Measurements from ENCODE around the gene MEGF10.

DNA sequence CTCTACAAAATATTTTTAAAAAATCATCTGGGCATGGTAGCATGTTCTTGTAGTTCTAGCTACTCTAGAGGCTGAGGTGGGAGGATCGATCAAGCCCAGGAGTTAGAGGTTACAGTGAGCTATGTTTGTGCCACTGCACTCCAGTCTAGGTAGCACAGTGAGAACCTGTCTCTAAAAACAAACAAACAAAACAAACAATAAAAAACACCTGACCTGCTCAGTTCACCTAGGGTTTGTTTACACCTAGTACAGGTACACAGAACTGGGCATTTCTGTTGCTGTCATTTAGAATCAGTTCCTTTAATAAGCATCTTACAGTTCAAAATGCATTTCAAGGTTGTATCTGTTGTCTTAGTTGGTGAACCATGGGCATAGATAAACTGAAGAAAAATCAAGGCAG is 95.3 kb downstream of the MEGF10 start:
- TF ChIP-seq ZFP3 (CRISPR knock-in tag; IDR thresholded peaks at IDR 0.05), result no peak
- TF ChIP-seq BACH2 (CRISPR knock-in tag; IDR thresholded peaks at IDR 0.05; ENCODE audit: borderline replicate concordance), result no peak
- TF ChIP-seq OSR1 (CRISPR knock-in tag; IDR thresholded peaks at IDR 0.05), result no peak
- no peak for TF ChIP-seq GLIS3 (CRISPR knock-in tag; IDR thresholded peaks at IDR 0.05)
- TF ChIP-seq ZNF70 (CRISPR knock-in tag; IDR thresholded peaks at IDR 0.05), result no peak
- TF ChIP-seq, protein P1, sequence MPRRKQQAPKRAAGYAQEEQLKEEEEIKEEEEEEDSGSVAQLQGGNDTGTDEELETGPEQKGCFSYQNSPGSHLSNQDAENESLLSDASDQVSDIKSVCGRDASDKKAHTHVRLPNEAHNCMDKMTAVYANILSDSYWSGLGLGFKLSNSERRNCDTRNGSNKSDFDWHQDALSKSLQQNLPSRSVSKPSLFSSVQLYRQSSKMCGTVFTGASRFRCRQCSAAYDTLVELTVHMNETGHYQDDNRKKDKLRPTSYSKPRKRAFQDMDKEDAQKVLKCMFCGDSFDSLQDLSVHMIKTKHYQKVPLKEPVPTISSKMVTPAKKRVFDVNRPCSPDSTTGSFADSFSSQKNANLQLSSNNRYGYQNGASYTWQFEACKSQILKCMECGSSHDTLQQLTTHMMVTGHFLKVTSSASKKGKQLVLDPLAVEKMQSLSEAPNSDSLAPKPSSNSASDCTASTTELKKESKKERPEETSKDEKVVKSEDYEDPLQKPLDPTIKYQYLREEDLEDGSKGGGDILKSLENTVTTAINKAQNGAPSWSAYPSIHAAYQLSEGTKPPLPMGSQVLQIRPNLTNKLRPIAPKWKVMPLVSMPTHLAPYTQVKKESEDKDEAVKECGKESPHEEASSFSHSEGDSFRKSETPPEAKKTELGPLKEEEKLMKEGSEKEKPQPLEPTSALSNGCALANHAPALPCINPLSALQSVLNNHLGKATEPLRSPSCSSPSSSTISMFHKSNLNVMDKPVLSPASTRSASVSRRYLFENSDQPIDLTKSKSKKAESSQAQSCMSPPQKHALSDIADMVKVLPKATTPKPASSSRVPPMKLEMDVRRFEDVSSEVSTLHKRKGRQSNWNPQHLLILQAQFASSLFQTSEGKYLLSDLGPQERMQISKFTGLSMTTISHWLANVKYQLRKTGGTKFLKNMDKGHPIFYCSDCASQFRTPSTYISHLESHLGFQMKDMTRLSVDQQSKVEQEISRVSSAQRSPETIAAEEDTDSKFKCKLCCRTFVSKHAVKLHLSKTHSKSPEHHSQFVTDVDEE (CRISPR knock-in tag; IDR thresholded peaks at IDR 0.05), result no peak

All from SK-N-SH treated with all-trans-retinoic acid at 6 μM for 48 hours (cell line).